Body of pancreas (tissue), 4 donors: ENCODE data around the gene BCAR1. TPM values are rescaled to one million over a fixed set of nuclear protein-coding genes. Genes with fewer than 3 reads are reported as not detected.
"Not testable (repeated sequence)": the region's sequence is repeated elsewhere in the genome, so short reads cannot be mapped to it uniquely, and the experiment has no call there.

Experiments used
- ATAC-seq: fragments of 150-250 bp; one replicate; pipeline ENCODE4 v1.9.1; 2016
- DNase-seq, 4 donors: peaks; one replicate each; pipeline ENCODE4 v3.0.0-alpha.2; 2019
- H3K27ac ChIP-seq, 4 donors: fragments of 200-600 bp; sonication (generic); 1 replicate in 3 of 4; 2 replicates in 1 of 4; pipeline versions ENCODE4 v1.5.1 to v1.6.1; 2016 to 2019; ENCODE audit warnings: mild to moderate bottlenecking in 1 of 4, mixed read lengths in 1 of 4, moderate library complexity in 1 of 4
- H3K27me3 ChIP-seq, 2 donors: fragments of 200-600 bp; sonication (generic); one replicate each; pipeline ENCODE4 v1.6.0; 2016; ENCODE audit warnings: mild to moderate bottlenecking in 1 of 2
- H3K36me3 ChIP-seq, 2 donors: fragments of 200-600 bp; sonication (generic); replicated peaks in 1 of 2; 2 replicates each; pipeline ENCODE4 v1.5.1; 2016; ENCODE audit warnings: low read depth in 2 of 2; ENCODE audit not compliant: insufficient read depth in 1 of 2
- H3K4me1 ChIP-seq: fragments of 200-600 bp; sonication (generic); one replicate; pipeline ENCODE4 v1.6.0; 2016
- H3K4me3 ChIP-seq, 2 donors: fragments of 200-600 bp; sonication (generic); 1 replicate in 1 of 2; 2 replicates in 1 of 2; pipeline ENCODE4 v1.5.1; 2016 to 2019
- H3K9me3 ChIP-seq, 3 donors: fragments of 200-600 bp; sonication (generic); 1 replicate in 2 of 3; 2 replicates in 1 of 3; pipeline ENCODE4 v1.5.1; 2016
- POLR2A ChIP-seq, 3 donors: fragments of 450-650 bp; IDR thresholded peaks; one replicate each; pipeline ENCODE4 v1.6.1; 2016; ENCODE audit warnings: antibody characterized with exemption in 3 of 3, mild to moderate bottlenecking in 2 of 3
- WGBS, 2 donors: methylation state at CpG; one replicate each; pipeline ENCODE4 v1.1.5; 2017; 5-methylcytosine and 5-hydroxymethylcytosine counted together
- intact Hi-C: fragments of 100-400 bp; cut with DNase I; formaldehyde crosslinking; loops from one replicate; pipeline ENCODE4 v1.15.1; 2023
- total RNA-seq, 2 donors: library from RNA; depleted of rRNA; stranded (reverse); fragments of >200 nt; gene quantifications; one replicate each; pipeline ENCODE4 v1.1.0, GENCODE V29; 2016
- TF ChIP-seq, protein P1 (sequence below), 7 experiments: fragments of 450-650 bp in 4 of 7; fragments of 200-600 bp in 3 of 7; sonication (generic) in 3 of 7; IDR thresholded peaks; one replicate each; pipeline ENCODE4 v1.5.1; 2016 to 2019; ENCODE audit warnings: antibody characterized with exemption in 7 of 7

BCAR1 gene
- total RNA-seq, 2 donors from 2014 or later: 61.0 to 72.8 TPM

DNA sequence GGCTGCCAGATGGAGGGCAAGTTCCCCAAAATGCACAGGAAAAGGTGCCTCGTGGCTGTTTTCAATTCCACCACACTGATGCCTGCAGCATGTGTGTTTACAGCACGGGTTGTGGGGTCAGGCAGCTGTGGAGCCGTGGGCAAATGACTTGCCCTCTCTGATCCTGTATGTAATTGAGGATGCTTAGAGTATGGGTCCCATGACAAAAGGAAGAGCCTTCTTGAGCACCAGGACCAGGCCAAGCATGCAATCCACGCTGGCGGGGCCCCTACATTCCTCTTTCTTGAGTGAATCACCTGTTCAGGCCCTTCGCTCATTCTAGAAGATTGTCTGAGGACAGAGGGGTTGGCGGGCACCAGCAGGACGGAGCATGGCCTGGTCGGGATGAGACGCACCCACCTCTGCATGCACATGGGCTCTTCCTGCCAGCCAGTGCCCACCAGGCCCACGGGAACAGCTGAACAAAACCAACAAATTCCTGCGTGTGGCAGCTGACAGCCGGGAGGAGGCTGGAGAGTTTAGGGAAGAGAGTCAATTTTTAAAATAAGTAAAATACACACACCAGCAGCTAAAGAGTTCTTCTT lies 43.1 kb downstream of the BCAR1 start:
- no peaks in the 10 kb centered on the region for H3K9me3 ChIP-seq
- H3K27ac ChIP-seq: peak overlapping the region; percentile 50 to 100 (median 98)
- intact Hi-C loops: no loop called here
- DNase-seq (no peak), ATAC-seq (no peak)
- no peaks in the 10 kb centered on the region for H3K27me3 ChIP-seq
- no peak overlapping the region for H3K4me3 ChIP-seq
- peaks cover 53% of the 10 kb centered on the region for H3K4me1 ChIP-seq
- 74 to 80% methylated on average over 13 of the region's 13 CpGs for WGBS, 2 donors
- H3K36me3 ChIP-seq: no peaks in the 10 kb centered on the region
- TF ChIP-seq POLR2A (IDR thresholded peaks at IDR 0.05): no peak
- TF ChIP-seq, protein P1, sequence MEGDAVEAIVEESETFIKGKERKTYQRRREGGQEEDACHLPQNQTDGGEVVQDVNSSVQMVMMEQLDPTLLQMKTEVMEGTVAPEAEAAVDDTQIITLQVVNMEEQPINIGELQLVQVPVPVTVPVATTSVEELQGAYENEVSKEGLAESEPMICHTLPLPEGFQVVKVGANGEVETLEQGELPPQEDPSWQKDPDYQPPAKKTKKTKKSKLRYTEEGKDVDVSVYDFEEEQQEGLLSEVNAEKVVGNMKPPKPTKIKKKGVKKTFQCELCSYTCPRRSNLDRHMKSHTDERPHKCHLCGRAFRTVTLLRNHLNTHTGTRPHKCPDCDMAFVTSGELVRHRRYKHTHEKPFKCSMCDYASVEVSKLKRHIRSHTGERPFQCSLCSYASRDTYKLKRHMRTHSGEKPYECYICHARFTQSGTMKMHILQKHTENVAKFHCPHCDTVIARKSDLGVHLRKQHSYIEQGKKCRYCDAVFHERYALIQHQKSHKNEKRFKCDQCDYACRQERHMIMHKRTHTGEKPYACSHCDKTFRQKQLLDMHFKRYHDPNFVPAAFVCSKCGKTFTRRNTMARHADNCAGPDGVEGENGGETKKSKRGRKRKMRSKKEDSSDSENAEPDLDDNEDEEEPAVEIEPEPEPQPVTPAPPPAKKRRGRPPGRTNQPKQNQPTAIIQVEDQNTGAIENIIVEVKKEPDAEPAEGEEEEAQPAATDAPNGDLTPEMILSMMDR (IDR thresholded peaks at IDR 0.05): no peak

GRCh38 chr16:75207831-75208230 lies 43.6 kb downstream of the BCAR1 start:
- peak in 1 of 4 donors; percentile 68 for DNase-seq
- peaks cover 53% of the 10 kb centered on the region for H3K4me1 ChIP-seq
- no peaks in the 10 kb centered on the region for H3K36me3 ChIP-seq
- H3K9me3 ChIP-seq: no peaks in the 10 kb centered on the region
- 63 to 74% methylated on average over 5 to 11 of the region's 11 CpGs for WGBS, 2 donors
- intact Hi-C loops: no loop called here
- no peak overlapping the region for H3K4me3 ChIP-seq
- peak overlapping the region; percentile 50 to 100 (median 98) for H3K27ac ChIP-seq
- no peak for TF ChIP-seq POLR2A (IDR thresholded peaks at IDR 0.05)
- TF ChIP-seq, protein P1 (IDR thresholded peaks at IDR 0.05): no peak
- no peak for ATAC-seq
- H3K27me3 ChIP-seq: no peaks in the 10 kb centered on the region

GRCh38 chr16:75206749-75207451 lies 44.5 kb downstream of the BCAR1 start, which contains the start of gene CTRB2:
TSS of gene CTRB2 (minus strand) at chr16:75207161. CDS start at chr16:75207141, 20 bp downstream.
- peak within 1 kb of the TSS; percentile 97 to 100 (median 98) for H3K27ac ChIP-seq
- no peaks in the 10 kb centered on the region for H3K9me3 ChIP-seq
- no peaks in the 10 kb centered on the region for H3K27me3 ChIP-seq
- DNase-seq (peak; percentile 94 to 96 (median 96)), ATAC-seq (peak; percentile 74)
- peak within 1 kb of the TSS; percentile 70 to 83 for H3K4me3 ChIP-seq
- intact Hi-C loops: no loop called here
- TF ChIP-seq POLR2A (IDR thresholded peaks at IDR 0.05): peak; percentile 95 to 99 (median 99)
- TF ChIP-seq, protein P1 (IDR thresholded peaks at IDR 0.05): peak in 4 of 7 experiments; percentile 29 to 51 (median 44)
- peaks cover 53% of the 10 kb centered on the region for H3K4me1 ChIP-seq
- 16 to 44% methylated on average over 4 to 23 of the region's 24 CpGs for WGBS, 2 donors
- H3K36me3 ChIP-seq: no peaks in the 10 kb centered on the region

- intact Hi-C loops, H3K27me3 ChIP-seq, H3K36me3 ChIP-seq, H3K9me3 ChIP-seq: not testable (repeated sequence)
- DNase-seq (peak in 3 of 4 donors; percentile 58 to 59 (median 59)), ATAC-seq (peak; percentile 9)
- H3K27ac ChIP-seq: peak overlapping the region; percentile 97 to 100 (median 98)
- 9 to 27% methylated on average over 12 to 15 of the region's 25 CpGs for WGBS, 2 donors
- peak overlapping the region; percentile 70 to 83 for H3K4me3 ChIP-seq
- TF ChIP-seq POLR2A (IDR thresholded peaks at IDR 0.05): peak in 1 of 3 donors; percentile 32
- peaks cover 50% of the 10 kb centered on the region for H3K4me1 ChIP-seq
Measured at GRCh38 chr16:75205961-75206748, 45.3 kb downstream of the BCAR1 start.

DNA sequence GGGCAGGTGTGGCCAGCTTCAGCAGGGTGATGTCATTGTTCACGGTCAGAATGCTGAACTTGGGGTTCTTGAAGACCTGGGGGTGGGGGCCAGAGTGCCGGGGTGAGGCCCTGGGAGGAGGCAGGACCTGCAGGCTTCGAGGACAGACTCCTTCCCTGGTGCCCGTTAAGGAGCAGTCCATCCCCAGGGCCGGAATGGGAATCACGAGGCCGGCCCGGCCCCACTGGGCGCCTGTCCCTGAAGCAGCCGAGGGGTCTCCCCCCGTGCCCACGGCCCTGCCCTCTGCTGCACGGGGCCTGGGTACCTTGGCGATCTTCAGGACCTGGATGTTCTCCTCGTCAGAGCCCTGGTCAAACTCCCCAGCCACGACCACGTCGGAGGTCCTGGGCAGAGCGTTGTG lies 46.0 kb downstream of the BCAR1 start:
- intact Hi-C loops, H3K27me3 ChIP-seq, H3K27ac ChIP-seq, H3K9me3 ChIP-seq, H3K4me3 ChIP-seq, H3K36me3 ChIP-seq: not testable (repeated sequence)
- peaks cover 43% of the 10 kb centered on the region for H3K4me1 ChIP-seq
- WGBS, 2 donors: no CpG with 5 or more reads among the region's 19 CpGs
- DNase-seq (peak in 1 of 4 donors; percentile 13), ATAC-seq (peak; percentile 8)

DNA sequence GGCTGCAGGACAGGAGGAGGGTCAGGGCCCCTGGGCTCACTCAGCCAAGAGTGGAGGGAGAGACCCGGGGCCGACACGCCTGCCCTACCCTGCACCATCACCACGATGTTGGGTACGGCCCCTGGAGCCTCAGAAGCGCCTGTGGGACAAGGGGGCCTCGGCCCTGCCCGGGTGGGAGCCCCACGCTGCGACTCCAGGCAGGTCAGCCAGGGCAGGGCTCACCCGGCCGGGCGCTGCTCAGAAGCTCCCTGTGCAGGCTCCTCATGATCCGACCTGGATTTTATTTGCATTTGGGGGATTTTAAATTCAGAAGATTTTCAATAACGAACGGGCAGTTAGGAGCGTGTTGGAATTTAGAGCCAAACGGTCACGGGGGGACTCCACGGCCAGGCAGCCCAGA lies 46.5 kb downstream of the BCAR1 start:
- H3K27me3 ChIP-seq, H3K36me3 ChIP-seq, H3K9me3 ChIP-seq, intact Hi-C loops, DNase-seq, H3K4me3 ChIP-seq, ATAC-seq, H3K27ac ChIP-seq: not testable (repeated sequence)
- H3K4me1 ChIP-seq: peaks cover 38% of the 10 kb centered on the region
- no CpG with 5 or more reads among the region's 20 CpGs for WGBS, 2 donors
